ENCODE data around the gene RASIP1.
"Not testable (repeated sequence)": the region's sequence is repeated elsewhere in the genome, so short reads cannot be mapped to it uniquely, and the experiment has no call there.

The RASIP1 gene

GRCh38 chr19:48705431-48705830 lies 35.0 kb downstream of the RASIP1 start:
- DNase-seq (ENCODE audit: low read depth): no peak

DNA sequence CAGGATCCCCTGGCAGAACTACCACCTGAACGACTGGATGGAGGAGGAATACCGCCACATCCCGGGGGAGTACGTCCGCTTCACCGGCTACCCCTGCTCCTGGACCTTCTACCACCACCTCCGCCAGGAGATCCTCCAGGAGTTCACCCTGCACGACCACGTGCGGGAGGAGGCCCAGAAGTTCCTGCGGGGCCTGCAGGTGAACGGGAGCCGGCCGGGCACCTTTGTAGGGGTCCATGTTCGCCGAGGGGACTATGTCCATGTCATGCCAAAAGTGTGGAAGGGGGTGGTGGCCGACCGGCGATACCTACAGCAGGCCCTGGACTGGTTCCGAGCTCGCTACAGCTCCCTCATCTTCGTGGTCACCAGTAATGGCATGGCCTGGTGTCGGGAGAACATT lies 37.1 kb downstream of the RASIP1 start:
- DNase-seq (ENCODE audit: low read depth): no peak

GRCh38 chr19:48702701-48703100 lies 37.7 kb downstream of the RASIP1 start:
- DNase-seq (ENCODE audit: low read depth): no peak

- DNase-seq (ENCODE audit: low read depth): no peak
Observed at GRCh38 chr19:48698046-48698445, 42.4 kb downstream of the RASIP1 start.

DNA sequence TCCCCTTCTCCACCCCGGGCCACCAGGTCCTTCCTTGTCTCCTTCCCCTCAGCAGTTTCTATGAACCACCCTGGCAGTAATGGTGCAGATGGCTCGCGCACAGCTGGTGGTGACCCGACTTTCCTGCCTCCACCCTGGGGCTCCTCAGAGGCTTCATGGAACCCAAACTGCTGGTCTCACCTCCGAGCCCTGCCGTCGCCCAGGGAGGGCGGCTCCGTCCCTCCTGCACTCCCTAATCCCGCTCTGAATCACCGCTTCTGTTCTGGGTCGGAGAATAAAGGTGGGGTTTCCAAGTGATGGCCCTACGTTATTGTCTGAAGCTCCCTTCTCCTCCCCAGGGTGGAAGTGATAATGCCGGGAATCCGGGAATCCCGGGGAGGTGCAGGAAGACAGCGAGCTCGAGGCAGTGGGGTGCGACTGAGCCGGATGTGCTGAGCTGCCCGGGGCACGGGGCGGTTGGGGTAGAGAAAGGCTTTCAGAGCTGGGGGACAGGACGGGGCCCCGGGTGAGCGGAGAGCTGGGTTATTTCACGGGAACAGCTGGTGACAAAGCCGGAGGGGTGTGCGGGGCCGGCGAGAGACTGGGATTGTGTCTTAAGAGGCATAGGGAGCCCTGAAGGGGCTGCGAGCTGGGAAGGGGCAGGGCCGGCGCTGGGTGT lies 43.9 kb downstream of the RASIP1 start:
- no peak for DNase-seq (ENCODE audit: low read depth)

DNA sequence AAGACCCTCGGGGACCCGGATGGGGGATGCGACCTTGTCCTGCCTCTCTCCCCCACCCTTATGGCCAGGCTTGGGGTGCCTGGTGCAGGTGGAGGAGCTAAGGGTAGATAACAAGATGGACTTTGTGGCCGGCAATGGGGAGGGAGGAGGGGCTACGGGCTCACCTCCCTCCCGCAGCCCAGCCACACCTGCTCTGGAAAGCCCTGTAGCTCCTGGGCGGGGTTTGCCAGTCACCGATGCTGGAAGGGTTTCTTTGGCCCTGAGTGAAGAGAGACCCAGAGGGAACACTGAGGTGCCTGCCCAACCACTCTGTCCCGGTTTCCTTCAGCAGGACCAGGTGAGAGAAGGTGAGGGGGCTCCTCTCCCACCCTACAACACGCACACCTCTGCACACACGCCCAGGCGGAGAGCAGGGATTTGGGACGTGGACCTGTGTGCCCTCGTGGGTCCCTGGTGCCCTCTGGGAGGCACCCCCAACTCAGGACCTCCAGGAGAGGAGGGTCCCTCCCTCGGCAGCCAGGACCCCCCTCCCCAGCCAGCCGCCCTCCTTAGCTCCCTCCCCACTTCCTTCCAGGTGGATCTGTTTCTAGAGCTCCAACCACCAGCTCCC lies 44.6 kb downstream of the RASIP1 start, which contains the start of gene FUT2:
FUT2 (plus strand) TSS at position 229 of the 610 bp plus-strand sequence. CDS start 6,986 bp downstream, outside the sequence.
- no peak for DNase-seq (ENCODE audit: low read depth)

DNA sequence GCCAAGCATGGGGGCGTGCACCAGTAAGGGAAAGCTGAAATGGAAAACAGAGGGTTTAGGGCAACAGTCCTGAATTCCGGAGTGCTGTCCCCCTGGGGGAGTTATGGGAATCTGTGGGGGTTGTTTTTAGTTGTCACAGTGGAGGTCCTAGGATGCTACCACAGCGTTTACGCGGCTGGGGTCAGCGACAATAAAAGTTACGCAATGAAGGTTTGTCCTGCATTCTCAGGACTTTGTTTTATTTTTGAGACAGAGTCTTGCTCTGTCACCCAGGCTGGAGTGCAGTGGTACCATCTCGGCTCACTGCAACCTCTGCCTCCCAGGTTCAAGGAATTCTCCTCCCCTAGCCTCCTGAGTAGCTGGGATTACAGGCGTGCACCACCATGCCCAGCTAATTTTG lies 46.8 kb downstream of the RASIP1 start:
- not testable (repeated sequence) for DNase-seq (ENCODE audit: low read depth)

- DNase-seq (ENCODE audit: low read depth): no peak
Observed at GRCh38 chr19:48689449-48689848, 51.0 kb downstream of the RASIP1 start.

DNA sequence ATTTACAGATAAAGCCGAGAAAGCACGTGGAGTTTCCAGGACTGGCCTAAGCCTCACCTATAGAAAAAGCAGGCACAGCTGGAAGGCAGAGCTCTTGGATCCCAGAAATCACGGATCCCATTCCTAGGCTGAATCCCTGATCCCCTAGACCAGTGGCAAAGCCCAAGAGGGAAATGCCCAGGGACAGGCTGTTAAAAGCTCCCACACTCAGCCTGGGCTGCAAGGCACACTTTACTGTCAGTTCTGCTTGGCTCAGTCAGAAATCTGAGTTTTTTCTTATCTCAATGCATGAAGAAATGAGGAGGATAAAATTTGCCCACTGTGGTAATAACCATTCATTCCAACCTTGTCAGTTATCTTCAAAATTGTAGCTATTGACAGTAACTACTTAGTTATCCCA lies 52.6 kb downstream of the RASIP1 start:
- no peak for DNase-seq (ENCODE audit: low read depth)

- not testable (repeated sequence) for DNase-seq (ENCODE audit: low read depth)
Observed at GRCh38 chr19:48686637-48687036, 53.8 kb downstream of the RASIP1 start.

DNA sequence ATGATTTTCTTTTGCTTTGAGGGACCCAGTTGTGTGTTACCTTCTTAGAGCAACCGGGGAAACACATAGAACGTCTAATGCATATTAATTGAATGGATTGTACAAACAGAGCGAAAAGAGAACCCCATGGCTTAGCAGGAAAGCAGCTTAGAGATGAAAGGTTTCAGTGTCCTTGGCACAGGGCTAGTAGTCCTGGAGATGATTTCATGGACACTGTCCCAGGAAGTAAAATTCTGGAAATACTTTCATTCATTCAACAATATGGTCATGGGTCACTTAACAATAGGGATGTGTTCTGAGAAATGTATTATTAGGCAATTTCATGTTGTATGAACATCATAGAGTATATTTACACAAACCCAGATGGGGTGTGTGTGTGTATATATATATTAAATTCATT lies 54.3 kb downstream of the RASIP1 start:
- DNase-seq (ENCODE audit: low read depth): no peak

DNA sequence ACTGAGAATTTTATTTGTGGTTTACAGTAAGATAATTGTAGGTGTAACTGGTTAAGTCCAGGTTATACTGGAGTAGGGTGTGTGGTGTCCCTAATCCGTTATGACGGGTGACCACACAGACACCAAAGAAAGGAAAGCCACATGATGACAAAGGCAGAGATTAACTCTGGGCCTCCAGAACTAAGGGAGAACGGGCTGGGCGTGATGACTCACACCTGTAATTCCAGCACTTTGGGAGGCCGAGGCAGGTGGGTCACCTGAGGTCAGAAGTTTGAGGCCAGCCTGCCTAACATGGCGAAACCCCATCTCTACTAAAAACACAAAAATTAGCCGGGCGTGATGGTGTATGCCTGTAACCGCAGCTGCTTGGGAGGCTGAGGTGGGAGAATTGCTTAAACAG lies 54.8 kb downstream of the RASIP1 start:
- no peak for DNase-seq (ENCODE audit: low read depth)

DNA sequence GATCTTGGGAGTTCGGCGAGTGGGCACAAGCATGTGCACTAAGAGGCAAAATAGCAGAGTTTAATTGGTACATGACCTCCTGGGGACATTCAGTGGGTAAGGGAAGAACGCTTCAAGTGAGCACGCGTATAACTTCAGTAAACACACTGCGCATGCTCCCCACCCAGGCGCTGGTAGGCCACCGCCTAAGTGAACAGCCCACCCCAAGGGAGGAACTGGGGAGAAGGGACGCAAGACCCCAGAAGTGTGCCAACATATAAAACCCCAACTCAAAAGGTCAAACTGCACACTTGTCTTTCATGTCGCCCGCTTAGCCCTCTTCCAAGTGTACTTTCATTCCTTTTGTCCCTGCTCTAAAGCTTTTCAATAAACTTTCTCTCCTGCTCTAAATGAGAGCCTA lies 57.1 kb downstream of the RASIP1 start:
- DNase-seq (ENCODE audit: low read depth): no peak

- no peak for DNase-seq (ENCODE audit: low read depth)
Observed at GRCh38 chr19:48681127-48681470, 59.3 kb downstream of the RASIP1 start.

DNA sequence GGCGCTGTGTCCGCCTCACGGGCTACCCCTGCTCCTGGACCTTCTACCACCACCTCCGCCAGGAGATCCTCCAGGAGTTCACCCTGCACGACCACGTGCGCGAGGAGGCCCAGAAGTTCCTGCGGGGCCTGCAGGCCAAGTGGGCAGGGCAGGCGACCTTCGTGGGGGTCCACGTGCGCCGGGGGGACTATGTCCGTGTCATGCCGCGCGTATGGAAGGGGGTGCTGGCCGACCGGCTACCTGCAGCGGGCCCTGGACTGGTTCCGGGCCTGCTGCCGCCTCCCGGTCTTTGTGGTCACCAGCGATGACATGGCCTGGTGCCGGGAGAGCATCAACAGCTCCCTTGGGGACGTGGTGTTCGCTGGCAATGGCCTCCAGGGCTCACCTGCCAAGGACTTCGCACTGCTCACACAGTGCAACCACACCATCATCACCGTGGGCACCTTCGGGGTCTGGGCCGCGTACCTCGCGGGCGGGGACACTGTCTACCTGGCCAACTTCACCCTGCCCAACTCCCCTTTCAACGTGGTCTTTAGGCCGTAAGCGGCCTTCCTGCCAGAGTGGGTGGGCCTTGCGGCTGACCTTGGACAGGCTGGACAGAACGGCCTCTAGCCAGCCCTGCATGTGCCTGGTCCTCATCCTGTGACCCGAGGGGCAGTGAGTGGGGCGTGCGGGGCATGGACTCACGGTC lies 59.8 kb downstream of the RASIP1 start:
- DNase-seq (ENCODE audit: low read depth): no peak

DNA sequence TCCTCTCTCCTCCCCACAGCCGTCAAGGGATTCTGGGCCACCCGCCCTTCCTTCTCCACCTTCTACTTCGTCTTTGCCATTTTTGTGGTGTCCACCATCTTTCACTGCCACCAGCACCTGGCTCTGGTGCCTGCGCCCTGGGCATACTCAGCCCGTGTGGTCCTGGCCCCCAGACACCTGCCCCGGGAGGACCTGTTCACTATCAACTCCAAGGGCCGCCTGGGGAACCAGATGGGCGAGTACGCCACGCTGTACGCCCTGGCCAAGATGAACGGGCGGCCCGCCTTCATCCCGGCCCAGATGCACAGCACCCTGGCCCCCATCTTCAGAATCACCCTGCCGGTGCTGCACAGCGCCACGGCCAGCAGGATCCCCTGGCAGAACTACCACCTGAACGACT lies 60.4 kb downstream of the RASIP1 start:
- not testable (repeated sequence) for DNase-seq (ENCODE audit: low read depth)

DNA sequence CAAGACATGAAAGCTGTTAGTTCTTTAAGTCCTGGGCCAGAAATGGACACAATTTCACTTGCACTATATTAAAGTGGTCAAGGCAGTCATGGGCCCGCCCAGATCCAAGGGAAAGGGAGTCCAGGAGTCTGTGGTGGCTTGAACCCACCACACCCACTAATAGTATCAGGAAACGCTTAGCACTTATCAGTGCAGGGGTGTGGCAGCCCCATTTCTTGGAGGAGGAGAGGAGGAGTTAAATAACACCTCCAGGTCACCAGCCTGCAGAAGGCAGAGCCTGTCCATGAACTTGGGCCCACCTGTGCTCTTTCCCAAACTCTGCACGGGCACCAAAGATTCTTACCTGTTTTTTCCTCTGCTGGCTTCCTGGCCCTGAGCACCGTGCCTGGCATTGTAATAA lies 62.2 kb downstream of the RASIP1 start:
- no peak for DNase-seq (ENCODE audit: low read depth)

DNA sequence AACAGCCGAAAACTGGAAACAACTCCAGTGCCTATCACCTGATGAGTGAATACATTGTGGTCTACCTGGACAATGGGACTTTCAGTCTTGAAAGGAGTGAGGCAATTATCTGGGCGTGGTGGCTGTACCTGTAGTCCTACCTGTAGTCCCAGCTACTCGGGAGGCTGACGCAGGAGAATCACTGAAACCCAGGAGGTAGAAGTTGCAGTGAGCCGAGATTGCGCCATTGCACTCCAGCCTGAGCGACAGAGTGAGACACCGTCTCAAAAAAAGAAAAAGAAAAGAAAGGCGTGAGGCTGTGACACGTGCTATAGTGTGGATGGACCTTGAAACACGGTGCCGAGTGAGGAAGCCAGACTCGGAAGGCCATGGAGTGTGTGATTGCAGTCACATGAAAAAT lies 63.5 kb downstream of the RASIP1 start:
- DNase-seq (ENCODE audit: low read depth): no peak

- DNase-seq (ENCODE audit: low read depth): no peak
Observed at GRCh38 chr19:48676487-48676886, 63.9 kb downstream of the RASIP1 start.

- DNase-seq (ENCODE audit: low read depth): peak; percentile 49
Observed at GRCh38 chr19:48674921-48675824, 65.2 kb downstream of the RASIP1 start.

DNA sequence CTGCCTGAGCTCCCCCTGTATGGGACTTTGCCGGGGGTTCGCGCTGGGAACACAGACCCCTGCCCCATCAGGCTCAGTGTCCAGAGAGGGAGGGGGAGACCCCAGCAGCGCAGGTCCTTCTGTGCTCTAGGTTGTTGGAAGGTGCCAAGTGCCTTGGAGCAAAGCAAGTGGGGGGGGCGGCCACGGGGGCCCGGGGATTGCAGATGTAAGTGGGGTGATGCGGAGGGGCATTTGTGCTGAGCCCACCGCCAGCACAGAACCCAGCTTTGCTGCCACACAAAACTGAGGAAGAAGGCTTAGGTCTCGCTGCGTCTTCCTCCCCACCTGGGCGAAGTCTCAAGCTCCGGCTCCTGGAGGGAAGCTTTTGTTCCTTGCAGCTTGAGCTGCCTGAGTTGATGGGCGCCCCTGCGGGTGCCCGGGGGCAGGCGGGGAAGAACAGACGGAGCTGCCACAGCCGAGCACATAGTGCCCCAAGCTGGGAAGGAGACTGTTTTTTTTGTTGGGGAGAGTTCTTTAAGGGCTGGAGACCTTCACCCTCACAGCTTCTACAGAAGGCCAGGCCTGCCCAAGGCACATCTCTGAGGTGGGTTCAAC lies 66.1 kb downstream of the RASIP1 start:
- no peak for DNase-seq (ENCODE audit: low read depth)
